DOHH2 (cell line): ENCODE data around the gene MDH1B.
A peak's percentile ranks its signal among the peaks of the same experiment; 100 is the strongest.

ENCODE experiments used
- H3F3A ChIP-seq: fragments of 200-600 bp; sonication (generic), shearing (Covaris generic); 2 replicates; pipeline ENCODE4 v1.6.0; 2016; ENCODE audit warnings: antibody characterized with exemption, mild to moderate bottlenecking; ENCODE audit not compliant: control insufficient read depth, insufficient read depth
- H3K27ac ChIP-seq: fragments of 200-600 bp; sonication (generic); 2 replicates; pipeline ENCODE4 v1.5.1; 2014; ENCODE audit warnings: low read depth, mild to moderate bottlenecking, low read length, moderate library complexity
- H3K27me3 ChIP-seq: fragments of 200-600 bp; sonication (generic); 2 replicates; pipeline ENCODE4 v1.6.1; 2014; ENCODE audit warnings: mild to moderate bottlenecking, low read length, mixed read lengths; ENCODE audit not compliant: control insufficient read depth
- H3K36me3 ChIP-seq: fragments of 200-600 bp; sonication (generic); 2 replicates; pipeline ENCODE4 v1.6.1; 2014; ENCODE audit warnings: mild to moderate bottlenecking, low read length, moderate library complexity, mixed read lengths; ENCODE audit not compliant: control insufficient read depth
- H3K4me1 ChIP-seq: fragments of 200-600 bp; sonication (generic); 2 replicates; pipeline ENCODE4 v1.6.1; 2014; ENCODE audit warnings: mild to moderate bottlenecking, low read length, mixed read lengths; ENCODE audit not compliant: control insufficient read depth
- H3K4me2 ChIP-seq: fragments of 200-600 bp; sonication (generic); 2 replicates; pipeline ENCODE4 v1.6.0; 2014; ENCODE audit warnings: mild to moderate bottlenecking, low read length, moderate library complexity
- H3K4me3 ChIP-seq: fragments of 200-600 bp; sonication (generic); 2 replicates; pipeline ENCODE4 v1.5.1; 2014; ENCODE audit warnings: mild to moderate bottlenecking, low read length, mixed read lengths
- H3K79me2 ChIP-seq: fragments of 200-600 bp; sonication (generic); 2 replicates; pipeline ENCODE4 v1.6.1; 2014; ENCODE audit warnings: mild to moderate bottlenecking, low read length, mixed read lengths; ENCODE audit not compliant: control insufficient read depth
- H3K9me2 ChIP-seq: fragments of 200-600 bp; sonication (generic); replicated peaks from 2 replicates; pipeline ENCODE4 v1.6.1; 2014; ENCODE audit warnings: mild to moderate bottlenecking, low read length, mixed read lengths; ENCODE audit not compliant: control insufficient read depth
- H3K9me3 ChIP-seq: fragments of 200-600 bp; sonication (generic); 2 replicates; pipeline ENCODE4 v1.6.1; 2014; ENCODE audit warnings: antibody characterized with exemption, low read length, mixed read lengths; ENCODE audit not compliant: control insufficient read depth, insufficient read depth
- H4K20me1 ChIP-seq: fragments of 200-600 bp; sonication (generic); 2 replicates; pipeline ENCODE4 v1.6.0; 2014; ENCODE audit warnings: low read depth, mild to moderate bottlenecking, antibody characterized with exemption, low read length, moderate library complexity; ENCODE audit not compliant: control insufficient read depth, insufficient read depth
- CTCF ChIP-seq: fragments of 200-600 bp; sonication (generic); IDR thresholded peaks from one replicate; pipeline ENCODE4 v1.5.1; 2014; ENCODE audit warnings: antibody characterized with exemption, mild to moderate bottlenecking, low read depth, low read length; ENCODE audit not compliant: poor library complexity, severe bottlenecking
- EZH2phosphoT487 ChIP-seq: fragments of 200-600 bp; sonication (generic); IDR thresholded peaks from 2 replicates; pipeline ENCODE4 v1.6.1; 2017; ENCODE audit warnings: borderline replicate concordance, mild to moderate bottlenecking, antibody characterized with exemption, low read length, moderate library complexity, mixed read lengths

The MDH1B gene

GRCh38 chr2:206784559-206785353, 19.6 kb upstream of the MDH1B start:
- Histone ChIP-seq H4K20me1 (0 out of 2 replicates have a peak, but pooled peaks cover 6% of the 10 kb centered on the region), H3K36me3 (peaks cover 88% of the 10 kb centered on the region), H3K79me2 (peaks cover 20% of the 10 kb centered on the region), H3K4me2 (no peak overlapping the region), H3K27me3 (no peaks in the 10 kb centered on the region), H3F3A (no peaks in the 10 kb centered on the region), H3K4me3 (no peak overlapping the region), H3K9me3 (no peaks in the 10 kb centered on the region), H3K4me1 (no peaks in the 10 kb centered on the region), H3K27ac (no peak overlapping the region), H3K9me2 (no peaks in the 10 kb centered on the region)
- TF ChIP-seq CTCF, result no peak
- TF ChIP-seq EZH2phosphoT487, result no peak

- Histone ChIP-seq H3K9me3 (no peaks in the 10 kb centered on the region), H3K9me2 (no peaks in the 10 kb centered on the region), H4K20me1 (0 out of 2 replicates have a peak, but pooled peaks cover 6% of the 10 kb centered on the region), H3K4me3 (no peak overlapping the region), H3K4me1 (no peaks in the 10 kb centered on the region), H3K79me2 (peaks cover 26% of the 10 kb centered on the region), H3K27me3 (no peaks in the 10 kb centered on the region), H3F3A (no peaks in the 10 kb centered on the region), H3K36me3 (peaks cover 89% of the 10 kb centered on the region), H3K4me2 (no peak overlapping the region), H3K27ac (no peak overlapping the region)
- TF ChIP-seq CTCF (peak; percentile 44), EZH2phosphoT487 (no peak)
These were observed 18.6 kb upstream of the MDH1B start for GRCh38 chr2:206783718-206784117.

- no peaks in the 10 kb centered on the region for H3K9me2 ChIP-seq
- H3K27me3 ChIP-seq, result no peaks in the 10 kb centered on the region
- H3K36me3 ChIP-seq, result peaks cover 94% of the 10 kb centered on the region
- H3K9me3 ChIP-seq, result peaks cover 7% of the 10 kb centered on the region; the same call in 1 of the 2 replicates
- H3F3A ChIP-seq, result no peaks in the 10 kb centered on the region; the same call in 1 of the 2 replicates
- TF ChIP-seq EZH2phosphoT487 (no peak), CTCF (no peak)
- H3K79me2 ChIP-seq, result peaks cover 55% of the 10 kb centered on the region
- H3K4me2 ChIP-seq, result no peak overlapping the region
- no peak overlapping the region for H3K4me3 ChIP-seq
- no peaks in the 10 kb centered on the region for H3K4me1 ChIP-seq
- 0 out of 2 replicates have a peak, but pooled peaks cover 6% of the 10 kb centered on the region for H4K20me1 ChIP-seq
- H3K27ac ChIP-seq, result no peak overlapping the region
These were observed 15.5 kb upstream of the MDH1B start for GRCh38 chr2:206780671-206781070.
